Stimulated activated naive CD4-positive, alpha-beta T cell treated with Interleukin-2 at 50 U/mL for 16 hours (primary cell): Measurements from ENCODE around the gene PDCD11.
"Not testable (repeated sequence)": the region's sequence is repeated elsewhere in the genome, so short reads cannot be mapped to it uniquely, and the experiment has no call there.

Experiments
- DNase-seq: peaks from one replicate; lab custom pipeline; 2025; lab: John Stamatoyannopoulos, UW

Gene PDCD11

GRCh38 chr10:103476046-103476768 is 79.8 kb downstream of the PDCD11 start:
- DNase-seq: no peak

GRCh38 chr10:103478671-103479070 is 82.2 kb downstream of the PDCD11 start:
- no peak for DNase-seq

GRCh38 chr10:103479135-103479534 is 82.7 kb downstream of the PDCD11 start, which contains the start of gene CALHM3:
TSS of gene CALHM3 (minus strand) at chr10:103479240. CDS start at chr10:103479032, 208 bp downstream.
- DNase-seq: no peak

GRCh38 chr10:103480521-103480920 is 84.1 kb downstream of the PDCD11 start:
- no peak for DNase-seq

- DNase-seq: peak; percentile 12
Observed at GRCh38 chr10:103481974-103482531, 85.6 kb downstream of the PDCD11 start.

- DNase-seq: not testable (repeated sequence)
Observed at GRCh38 chr10:103486635-103487409, 90.4 kb downstream of the PDCD11 start.

- DNase-seq: no peak
Observed at GRCh38 chr10:103487410-103487708, 90.9 kb downstream of the PDCD11 start.

- no peak for DNase-seq
Observed at GRCh38 chr10:103490986-103491314, 94.5 kb downstream of the PDCD11 start.

GRCh38 chr10:103491729-103492364 is 95.4 kb downstream of the PDCD11 start:
- DNase-seq: no peak

- DNase-seq: no peak
Observed at GRCh38 chr10:103492655-103493261, 96.3 kb downstream of the PDCD11 start.

GRCh38 chr10:103493362-103493915 is 97.0 kb downstream of the PDCD11 start, which contains the start of gene NEURL1:
TSS of gene NEURL1 (plus strand) at chr10:103493705. CDS start at chr10:103494388, 683 bp downstream.
- DNase-seq: peak; percentile 8

GRCh38 chr10:103493916-103494877 is 97.8 kb downstream of the PDCD11 start:
- DNase-seq: peak; percentile 6

- DNase-seq: no peak
Observed at GRCh38 chr10:103495321-103495720, 98.9 kb downstream of the PDCD11 start.
